T-helper 17 cell (primary cell): ENCODE data around the gene MT3. TPM values are rescaled to one million over a fixed set of nuclear protein-coding genes. Genes with fewer than 3 reads are reported as not detected.
A peak's percentile ranks its signal among the peaks of the same experiment; 100 is the strongest.

ENCODE experiments used
- ATAC-seq: fragments of 150-1000 bp; cut with Tn5 transposase; 2 replicates; pipeline ENCODE4 v1.10.0; 2021; ENCODE audit warnings: mild to moderate bottlenecking, moderate library complexity
- DNase-seq, 3 donors: peaks; one replicate each; pipeline versions ENCODE4 v3.0.0 to v3.0.0-alpha.2; 2020 to 2021
- H3K9me3 ChIP-seq: one replicate; pipeline ENCODE4 v1.7.0; 2013; ENCODE audit warnings: low read length, mild to moderate bottlenecking; ENCODE audit not compliant: control insufficient read depth, poor library complexity, severe bottlenecking
- H3K27ac Mint-ChIP-seq: one replicate; pipeline ENCODE4 v1.8.0; 2022; ENCODE audit warnings: mild to moderate bottlenecking, moderate library complexity, mixed read lengths
- H3K27me3 Mint-ChIP-seq: one replicate; pipeline ENCODE4 v1.8.0; 2022; ENCODE audit warnings: mixed read lengths
- H3K36me3 Mint-ChIP-seq: one replicate; pipeline ENCODE4 v1.8.0; 2022; ENCODE audit warnings: low read depth, mixed read lengths
- H3K4me1 Mint-ChIP-seq: one replicate; pipeline ENCODE4 v1.8.0; 2022; ENCODE audit warnings: mild to moderate bottlenecking, mixed read lengths
- H3K4me3 Mint-ChIP-seq: one replicate; pipeline ENCODE4 v1.8.0; 2022; ENCODE audit warnings: mild to moderate bottlenecking, moderate library complexity, mixed read lengths
- total RNA-seq, 4 donors: library from RNA in 2 of 4; stranded (reverse) in 2 of 4; gene quantifications; one replicate each; pipeline ENCODE4 v1.2.3 and lab custom pipeline; 2022 to 2026

MT3 gene
- total RNA-seq, 2 donors from 2014 or later, result not detected

GRCh38 chr16:56632156-56632847, 43.0 kb downstream of the MT3 start, which contains the start of gene MT1M:
TSS of gene MT1M (plus strand) at chr16:56632659. CDS start at chr16:56632732, 73 bp downstream.
- ATAC-seq (peak; percentile 30), DNase-seq (no peak)
- no peaks in the 10 kb centered on the region for H3K9me3 ChIP-seq
- Mint-ChIP-seq H3K4me1 (peaks cover 15% of the 10 kb centered on the region), H3K27me3 (peaks cover 66% of the 10 kb centered on the region), H3K4me3 (peak within 1 kb of the TSS; percentile 79), H3K27ac (no peak within 1 kb of the TSS), H3K36me3 (peaks cover 5% of the 10 kb centered on the region)

- H3K4me3 Mint-ChIP-seq, result peak overlapping the region; percentile 77
- peaks cover 72% of the 10 kb centered on the region for H3K27me3 Mint-ChIP-seq
- no peaks in the 10 kb centered on the region for H3K9me3 ChIP-seq
- DNase-seq, result no peak
- H3K4me1 Mint-ChIP-seq, result peaks cover 18% of the 10 kb centered on the region
- H3K27ac Mint-ChIP-seq, result no peak overlapping the region
- no peak for ATAC-seq
- peaks cover 8% of the 10 kb centered on the region for H3K36me3 Mint-ChIP-seq
Measured at GRCh38 chr16:56632848-56633365, 43.6 kb downstream of the MT3 start.

- peaks cover 76% of the 10 kb centered on the region for H3K27me3 Mint-ChIP-seq
- peaks cover 8% of the 10 kb centered on the region for H3K36me3 Mint-ChIP-seq
- no peak for ATAC-seq
- no peak overlapping the region for H3K4me3 Mint-ChIP-seq
- H3K9me3 ChIP-seq, result no peaks in the 10 kb centered on the region
- H3K27ac Mint-ChIP-seq, result no peak overlapping the region
- H3K4me1 Mint-ChIP-seq, result peaks cover 21% of the 10 kb centered on the region
- DNase-seq, result no peak
Measured at GRCh38 chr16:56633535-56633934, 44.2 kb downstream of the MT3 start.

- peaks cover 88% of the 10 kb centered on the region for H3K27me3 Mint-ChIP-seq
- H3K4me3 Mint-ChIP-seq, result peak overlapping the region; percentile 90
- ATAC-seq, result no peak
- H3K4me1 Mint-ChIP-seq, result peaks cover 23% of the 10 kb centered on the region
- peak overlapping the region; percentile 86 for H3K27ac Mint-ChIP-seq
- no peak for DNase-seq
- no peaks in the 10 kb centered on the region for H3K9me3 ChIP-seq
- peaks cover 8% of the 10 kb centered on the region for H3K36me3 Mint-ChIP-seq
Measured at GRCh38 chr16:56634715-56635440, 45.5 kb downstream of the MT3 start.

GRCh38 chr16:56635441-56635967, 46.2 kb downstream of the MT3 start:
- Mint-ChIP-seq H3K4me1 (peaks cover 23% of the 10 kb centered on the region), H3K27me3 (peaks cover 90% of the 10 kb centered on the region), H3K36me3 (peaks cover 8% of the 10 kb centered on the region), H3K4me3 (peak overlapping the region; percentile 90), H3K27ac (peak overlapping the region; percentile 86)
- ATAC-seq, result peak; percentile 31
- H3K9me3 ChIP-seq, result no peaks in the 10 kb centered on the region
- DNase-seq, result no peak

GRCh38 chr16:56636616-56637413, 47.5 kb downstream of the MT3 start:
- no peak overlapping the region for H3K4me3 Mint-ChIP-seq
- DNase-seq (no peak), ATAC-seq (no peak)
- H3K4me1 Mint-ChIP-seq, result peaks cover 21% of the 10 kb centered on the region
- H3K27me3 Mint-ChIP-seq, result peaks cover 83% of the 10 kb centered on the region
- no peak overlapping the region for H3K27ac Mint-ChIP-seq
- H3K36me3 Mint-ChIP-seq, result peaks cover 6% of the 10 kb centered on the region
- no peaks in the 10 kb centered on the region for H3K9me3 ChIP-seq

GRCh38 chr16:56637814-56638750, 48.8 kb downstream of the MT3 start, which contains the start of gene MT1A:
TSS of gene MT1A (plus strand) at chr16:56638666. CDS start at chr16:56638739, 73 bp downstream.
- DNase-seq (no peak), ATAC-seq (peak; percentile 36)
- Mint-ChIP-seq H3K27me3 (peaks cover 74% of the 10 kb centered on the region), H3K4me1 (peaks cover 23% of the 10 kb centered on the region), H3K27ac (no peak within 1 kb of the TSS), H3K4me3 (peak within 1 kb of the TSS; percentile 77), H3K36me3 (peaks cover 5% of the 10 kb centered on the region)
- H3K9me3 ChIP-seq, result no peaks in the 10 kb centered on the region

GRCh38 chr16:56639045-56639444, 49.7 kb downstream of the MT3 start:
- no peak for DNase-seq
- Mint-ChIP-seq H3K4me3 (no peak overlapping the region), H3K36me3 (peaks cover 5% of the 10 kb centered on the region), H3K27ac (no peak overlapping the region), H3K4me1 (peaks cover 30% of the 10 kb centered on the region), H3K27me3 (peaks cover 65% of the 10 kb centered on the region)
- ATAC-seq, result no peak
- no peaks in the 10 kb centered on the region for H3K9me3 ChIP-seq

- no peaks in the 10 kb centered on the region for H3K9me3 ChIP-seq
- peaks cover 3% of the 10 kb centered on the region for H3K36me3 Mint-ChIP-seq
- DNase-seq, result no peak
- H3K27me3 Mint-ChIP-seq, result peaks cover 54% of the 10 kb centered on the region
- H3K4me3 Mint-ChIP-seq, result no peak overlapping the region
- peaks cover 29% of the 10 kb centered on the region for H3K4me1 Mint-ChIP-seq
- H3K27ac Mint-ChIP-seq, result no peak overlapping the region
- ATAC-seq, result no peak
Measured at GRCh38 chr16:56640076-56640475, 50.7 kb downstream of the MT3 start.
